GM21723 (cell line): Measurements from ENCODE around the gene AOC2.
"Not testable (repeated sequence)": the region's sequence is repeated elsewhere in the genome, so short reads cannot be mapped to it uniquely, and the experiment has no call there.

Source experiments
- ATAC-seq: cut with Tn5 transposase; IDR thresholded peaks from one replicate; pipeline ENCODE4 v1.9.1; 2021; ENCODE audit warnings: mild to moderate bottlenecking, moderate library complexity; ENCODE audit not compliant: unreplicated experiment

Gene AOC2

DNA sequence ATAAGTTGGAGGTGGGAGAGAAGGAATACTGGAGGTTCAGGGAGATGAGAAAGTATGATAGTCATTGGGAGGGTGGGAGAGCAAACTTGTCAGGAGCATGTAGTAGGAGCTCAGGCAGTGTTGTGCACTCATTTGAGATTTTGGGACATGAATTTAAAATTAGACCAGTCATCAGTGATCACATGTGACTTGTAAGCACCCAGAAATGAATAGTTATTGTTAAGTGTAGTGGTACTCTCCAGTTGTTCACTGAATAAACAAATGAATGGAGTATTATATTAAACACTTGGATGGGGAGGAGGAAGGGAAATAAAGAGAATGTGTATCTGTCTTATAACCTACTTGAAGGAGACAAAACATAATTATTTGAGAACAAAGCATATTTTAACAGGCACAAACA is 13.4 kb upstream of the AOC2 start:
- no peak for ATAC-seq

- peak; percentile 8 for ATAC-seq
Observed at GRCh38 chr17:42832213-42832933, 12.0 kb upstream of the AOC2 start.

DNA sequence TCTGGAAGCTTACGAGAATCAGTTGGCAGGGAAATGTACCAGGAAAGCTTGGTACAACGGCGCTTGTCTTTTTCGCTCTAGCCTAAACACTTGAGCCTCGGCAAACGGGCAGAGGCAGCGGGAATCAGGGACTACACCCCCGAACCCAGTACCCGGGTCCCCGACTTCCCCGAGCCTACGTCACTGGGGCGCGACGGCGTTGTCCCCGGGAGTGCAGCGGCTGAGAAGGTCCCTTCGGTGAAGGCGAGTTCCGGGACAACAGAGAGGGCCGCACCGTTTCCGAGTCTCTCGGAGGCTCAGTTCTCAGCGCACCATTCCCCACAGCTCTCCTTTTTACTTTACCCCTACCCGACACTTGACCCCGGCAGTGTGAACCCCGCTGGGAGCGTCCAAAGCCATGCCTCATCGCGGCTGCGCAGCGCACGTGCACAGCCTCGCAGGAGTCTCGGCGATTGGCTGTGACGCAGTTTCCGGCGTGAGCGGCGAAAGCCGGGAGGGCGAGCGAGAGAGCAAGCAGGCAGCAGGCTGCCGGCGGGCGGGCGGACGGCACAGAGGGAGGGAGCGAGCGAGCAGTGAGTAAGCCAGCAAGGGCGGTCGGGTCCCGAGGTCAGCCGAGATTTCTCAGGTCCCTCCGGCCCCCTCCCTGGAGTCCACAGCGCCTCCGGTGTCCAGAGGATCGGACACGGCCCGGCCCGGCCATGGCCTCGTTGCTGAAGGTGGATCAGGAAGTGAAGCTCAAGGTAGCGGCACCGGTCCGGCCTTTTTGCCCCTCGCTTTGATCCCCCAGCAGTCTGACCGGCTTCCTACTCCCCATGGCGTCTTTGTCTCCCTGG is 11.2 kb upstream of the AOC2 start, which contains the start of gene PSME3:
TSS of gene PSME3 (plus strand) at position 464 of the 833 bp plus-strand sequence. CDS start at position 699, 235 bp downstream.
- peak; percentile 80 for ATAC-seq

- peak; percentile 18 for ATAC-seq
Observed at GRCh38 chr17:42833767-42834422, 10.5 kb upstream of the AOC2 start.

GRCh38 chr17:42835732-42836131 is 8.6 kb upstream of the AOC2 start:
- ATAC-seq: no peak

DNA sequence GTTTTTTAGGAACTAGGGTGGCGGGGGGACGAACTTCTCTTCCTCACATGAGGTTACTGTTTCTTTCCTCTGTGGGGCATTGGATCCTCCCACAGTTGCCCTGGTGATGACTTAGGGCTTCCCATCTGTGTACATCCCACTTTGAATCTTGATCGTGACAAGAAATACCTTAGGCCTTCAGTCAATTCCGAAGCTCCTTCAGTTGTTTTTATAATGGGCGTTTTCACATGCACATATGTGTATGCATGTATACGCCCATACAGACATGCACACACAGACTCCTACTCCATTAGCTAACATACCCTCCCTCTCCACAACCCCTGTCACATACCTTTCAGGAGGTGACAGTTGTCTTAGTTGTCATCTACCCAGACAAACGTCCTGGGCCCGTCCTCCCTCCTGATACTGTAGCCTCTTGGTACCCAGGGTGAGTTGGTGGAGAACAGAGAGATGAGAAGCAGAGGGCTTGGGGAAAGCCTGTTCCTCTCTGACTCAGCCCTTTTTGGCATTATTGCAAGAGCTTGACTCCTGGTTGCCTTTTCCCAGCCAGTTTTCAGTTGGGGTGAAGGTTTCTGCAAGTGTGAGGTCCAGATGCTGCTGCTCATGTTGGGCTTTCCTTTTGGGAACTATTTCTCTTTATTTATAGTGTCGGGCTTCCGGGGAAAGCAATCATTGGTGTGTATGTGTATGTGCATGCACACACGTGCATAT is 2.2 kb upstream of the AOC2 start:
- ATAC-seq: no peak

GRCh38 chr17:42843358-42843934 is 934 bp upstream of the AOC2 start:
- no peak for ATAC-seq

GRCh38 chr17:42844761-42845555 is 578 bp downstream of the AOC2 start:
- ATAC-seq: no peak

DNA sequence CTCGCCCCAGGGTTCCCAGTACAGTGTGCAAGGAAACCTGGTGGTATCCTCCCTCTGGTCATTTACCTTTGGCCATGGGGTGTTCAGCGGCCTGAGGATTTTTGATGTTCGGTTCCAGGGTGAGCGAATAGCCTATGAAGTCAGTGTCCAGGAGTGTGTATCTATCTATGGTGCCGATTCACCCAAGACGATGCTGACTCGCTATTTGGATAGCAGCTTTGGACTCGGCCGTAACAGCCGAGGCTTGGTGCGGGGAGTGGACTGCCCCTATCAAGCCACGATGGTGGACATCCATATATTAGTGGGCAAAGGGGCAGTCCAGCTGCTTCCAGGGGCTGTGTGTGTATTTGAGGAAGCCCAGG is 1.2 kb downstream of the AOC2 start:
- no peak for ATAC-seq

- ATAC-seq: no peak
Observed at GRCh38 chr17:42845918-42846593, 1.7 kb downstream of the AOC2 start.

GRCh38 chr17:42846594-42847280 is 2.4 kb downstream of the AOC2 start:
- ATAC-seq: no peak

DNA sequence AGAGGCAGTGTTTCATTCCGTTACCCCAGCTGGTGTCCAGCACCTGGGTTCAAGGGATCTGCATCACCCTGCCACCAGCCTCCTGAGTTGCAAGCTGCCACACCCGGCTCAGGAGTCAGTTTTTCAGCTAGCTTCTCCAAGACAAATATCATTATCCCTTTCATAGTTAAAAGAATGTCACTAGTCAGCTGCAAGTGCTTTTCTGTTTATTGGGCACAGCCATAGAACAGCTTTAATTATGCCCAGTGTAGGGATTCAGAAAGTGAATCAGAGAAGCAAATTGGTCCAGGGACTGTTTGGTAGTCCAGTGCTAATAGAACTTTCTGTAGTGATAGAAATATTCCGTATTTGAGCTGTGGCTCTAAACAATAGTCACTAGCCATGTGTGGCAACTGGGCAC is 3.7 kb downstream of the AOC2 start:
- ATAC-seq: no peak

DNA sequence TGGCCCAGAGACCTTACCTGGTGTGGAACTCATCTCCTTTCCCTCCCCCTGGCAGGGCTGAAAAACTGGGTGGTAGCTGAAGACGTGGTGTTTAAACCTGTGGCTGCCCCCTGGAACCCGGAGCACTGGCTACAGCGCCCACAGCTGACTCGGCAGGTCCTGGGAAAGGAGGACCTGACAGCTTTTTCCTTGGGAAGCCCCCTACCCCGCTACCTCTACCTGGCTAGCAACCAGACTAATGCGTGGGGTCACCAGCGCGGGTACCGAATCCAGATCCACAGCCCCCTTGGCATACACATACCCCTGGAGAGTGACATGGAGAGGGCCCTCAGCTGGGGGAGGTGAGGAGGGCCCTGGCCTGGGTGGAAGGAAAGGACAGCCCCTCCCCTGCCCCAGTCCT is 4.7 kb downstream of the AOC2 start:
- ATAC-seq: no peak

DNA sequence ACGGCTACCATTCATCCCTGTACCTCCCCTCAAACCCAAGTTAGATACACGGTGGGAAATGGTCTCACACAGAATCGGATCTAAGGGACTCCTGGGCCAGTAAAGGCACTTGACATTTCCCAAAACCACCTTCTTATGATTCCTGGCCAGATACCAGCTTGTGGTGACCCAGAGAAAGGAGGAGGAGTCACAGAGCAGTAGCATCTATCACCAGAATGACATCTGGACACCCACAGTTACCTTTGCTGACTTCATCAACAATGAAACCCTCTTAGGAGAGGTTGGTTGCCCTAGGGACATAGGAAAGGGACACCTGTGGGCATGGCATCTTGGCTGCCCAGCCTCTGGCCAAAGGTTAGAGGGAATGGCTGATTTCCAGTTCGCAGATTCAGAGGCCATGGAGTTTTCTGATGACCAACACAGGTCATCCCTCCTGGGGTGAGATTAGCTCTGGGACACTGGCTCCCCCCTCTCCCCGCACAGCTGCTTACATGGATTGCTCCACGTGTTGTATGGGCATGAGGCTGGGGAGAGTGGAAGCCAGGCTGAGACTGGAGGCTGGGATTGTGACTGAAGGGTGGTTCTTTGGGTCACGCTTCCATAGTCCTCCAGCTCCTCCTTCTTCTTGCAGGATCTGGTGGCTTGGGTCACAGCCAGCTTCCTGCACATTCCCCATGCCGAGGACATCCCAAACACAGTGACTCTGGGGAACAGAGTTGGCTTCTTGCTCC is 5.2 kb downstream of the AOC2 start:
- no peak for ATAC-seq

- no peak for ATAC-seq
Observed at GRCh38 chr17:42850954-42851353, 6.6 kb downstream of the AOC2 start, which contains the start of gene AOC3. Gene AOC3 (plus strand): TSS chr17:42851199. CDS start chr17:42851344, 145 bp downstream.

DNA sequence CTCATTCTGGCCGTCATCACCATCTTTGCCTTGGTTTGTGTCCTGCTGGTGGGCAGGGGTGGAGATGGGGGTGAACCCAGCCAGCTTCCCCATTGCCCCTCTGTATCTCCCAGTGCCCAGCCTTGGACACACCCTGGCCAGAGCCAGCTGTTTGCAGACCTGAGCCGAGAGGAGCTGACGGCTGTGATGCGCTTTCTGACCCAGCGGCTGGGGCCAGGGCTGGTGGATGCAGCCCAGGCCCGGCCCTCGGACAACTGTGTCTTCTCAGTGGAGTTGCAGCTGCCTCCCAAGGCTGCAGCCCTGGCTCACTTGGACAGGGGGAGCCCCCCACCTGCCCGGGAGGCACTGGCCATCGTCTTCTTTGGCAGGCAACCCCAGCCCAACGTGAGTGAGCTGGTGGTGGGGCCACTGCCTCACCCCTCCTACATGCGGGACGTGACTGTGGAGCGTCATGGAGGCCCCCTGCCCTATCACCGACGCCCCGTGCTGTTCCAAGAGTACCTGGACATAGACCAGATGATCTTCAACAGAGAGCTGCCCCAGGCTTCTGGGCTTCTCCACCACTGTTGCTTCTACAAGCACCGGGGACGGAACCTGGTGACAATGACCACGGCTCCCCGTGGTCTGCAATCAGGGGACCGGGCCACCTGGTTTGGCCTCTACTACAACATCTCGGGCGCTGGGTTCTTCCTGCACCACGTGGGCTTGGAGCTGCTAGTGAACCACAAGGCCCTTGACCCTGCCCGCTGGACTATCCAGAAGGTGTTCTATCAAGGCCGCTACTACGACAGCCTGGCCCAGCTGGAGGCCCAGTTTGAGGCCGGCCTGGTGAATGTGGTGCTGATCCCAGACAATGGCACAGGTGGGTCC is 7.2 kb downstream of the AOC2 start:
- ATAC-seq: not testable (repeated sequence)

DNA sequence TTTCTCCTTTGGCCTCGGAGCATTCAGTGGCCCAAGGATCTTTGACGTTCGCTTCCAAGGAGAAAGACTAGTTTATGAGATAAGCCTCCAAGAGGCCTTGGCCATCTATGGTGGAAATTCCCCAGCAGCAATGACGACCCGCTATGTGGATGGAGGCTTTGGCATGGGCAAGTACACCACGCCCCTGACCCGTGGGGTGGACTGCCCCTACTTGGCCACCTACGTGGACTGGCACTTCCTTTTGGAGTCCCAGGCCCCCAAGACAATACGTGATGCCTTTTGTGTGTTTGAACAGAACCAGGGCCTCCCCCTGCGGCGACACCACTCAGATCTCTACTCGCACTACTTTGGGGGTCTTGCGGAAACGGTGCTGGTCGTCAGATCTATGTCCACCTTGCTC is 8.0 kb downstream of the AOC2 start:
- ATAC-seq: no peak
